RKO (cell line): ENCODE data around the gene XYLB.
A peak's percentile ranks its signal among the peaks of the same experiment; 100 is the strongest.
"Not testable (repeated sequence)": the region's sequence is repeated elsewhere in the genome, so short reads cannot be mapped to it uniquely, and the experiment has no call there.

Experiments used
- DNase-seq: peaks from one replicate; pipeline ENCODE4 v3.0.0-alpha.2; 2016; ENCODE audit warnings: low spot score

The XYLB gene

DNA sequence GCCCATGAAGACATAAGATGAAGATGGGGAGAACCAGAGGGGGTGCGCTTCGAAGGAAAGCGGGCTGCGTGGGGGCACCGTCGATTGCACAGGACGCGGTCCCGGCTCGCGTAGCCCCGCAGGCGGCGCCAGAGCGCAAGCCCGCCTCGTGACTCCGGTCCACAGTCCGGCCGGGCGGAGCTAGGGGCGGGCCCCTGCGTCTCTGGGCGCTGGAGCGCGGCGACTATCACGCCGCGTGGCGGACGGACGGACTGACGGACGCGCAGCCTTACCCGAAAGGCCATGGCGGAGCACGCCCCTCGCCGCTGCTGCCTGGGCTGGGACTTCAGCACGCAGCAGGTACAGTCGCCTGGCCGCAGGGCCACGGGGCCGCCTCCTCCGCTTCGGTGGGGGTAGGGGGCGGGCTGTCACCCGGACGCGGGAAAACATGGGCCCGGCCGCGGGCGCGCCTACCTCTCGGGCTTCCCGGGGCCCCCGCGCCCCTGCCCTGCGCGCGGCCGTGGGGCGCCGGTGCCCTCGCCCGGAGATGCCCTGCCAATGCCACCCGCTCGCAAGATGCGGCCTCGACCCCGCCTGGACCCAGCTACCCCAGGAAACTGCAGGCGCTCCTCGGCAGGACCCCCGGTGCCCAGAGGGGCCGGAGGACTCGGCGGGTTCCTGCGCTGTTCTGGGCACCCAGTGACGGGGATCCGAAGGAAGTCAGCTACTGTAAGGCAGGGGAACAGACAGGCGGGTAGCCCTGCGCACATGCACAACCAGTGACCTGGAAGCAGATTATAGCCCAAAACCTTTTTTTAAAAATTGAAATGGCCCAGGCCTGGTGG lies at the start of gene XYLB:
Gene XYLB, plus strand, starts transcription at position 199 of the 824 bp plus-strand sequence. Its CDS starts 84 bp downstream, at position 283.
- peak; percentile 88 for DNase-seq

DNA sequence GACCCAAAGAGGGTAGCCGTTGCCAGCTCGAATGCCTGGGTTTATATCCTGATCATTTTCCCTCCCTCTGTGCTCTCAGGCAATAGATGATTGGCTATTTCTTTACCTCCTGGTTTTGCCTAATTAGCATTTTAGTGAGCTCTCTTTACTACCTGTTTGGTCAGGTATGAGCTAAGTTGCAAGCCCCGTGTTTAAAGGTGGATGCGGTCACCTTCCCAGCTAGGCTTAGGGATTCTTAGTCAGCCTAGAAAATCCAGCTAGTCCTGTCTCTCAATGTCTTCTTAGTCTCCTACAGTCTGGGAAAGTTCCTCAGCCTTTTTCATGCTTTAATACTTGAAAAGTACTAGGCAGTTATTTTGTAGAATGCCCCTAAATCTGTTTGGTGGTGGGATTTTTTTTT lies 49.5 kb upstream of the XYLB start:
- DNase-seq: not testable (repeated sequence)

DNA sequence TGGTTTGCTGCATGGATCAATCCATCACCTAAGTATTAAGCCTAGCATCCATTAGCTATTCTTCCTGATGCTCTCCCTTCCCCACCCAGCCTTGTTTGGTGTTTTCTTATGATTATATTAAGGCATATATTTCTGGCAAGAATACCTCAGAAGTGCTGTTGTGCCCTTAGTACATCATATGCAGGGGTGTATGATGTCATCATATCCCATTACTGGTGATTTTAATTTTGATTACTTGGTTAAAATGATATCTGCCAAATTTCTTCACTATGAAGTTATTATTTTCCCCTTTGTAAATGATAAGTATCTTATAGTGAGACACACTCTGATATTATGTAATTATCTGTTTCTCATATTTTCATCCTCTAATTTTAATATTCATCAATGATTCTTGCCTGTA lies 49.0 kb upstream of the XYLB start:
- DNase-seq: no peak

DNA sequence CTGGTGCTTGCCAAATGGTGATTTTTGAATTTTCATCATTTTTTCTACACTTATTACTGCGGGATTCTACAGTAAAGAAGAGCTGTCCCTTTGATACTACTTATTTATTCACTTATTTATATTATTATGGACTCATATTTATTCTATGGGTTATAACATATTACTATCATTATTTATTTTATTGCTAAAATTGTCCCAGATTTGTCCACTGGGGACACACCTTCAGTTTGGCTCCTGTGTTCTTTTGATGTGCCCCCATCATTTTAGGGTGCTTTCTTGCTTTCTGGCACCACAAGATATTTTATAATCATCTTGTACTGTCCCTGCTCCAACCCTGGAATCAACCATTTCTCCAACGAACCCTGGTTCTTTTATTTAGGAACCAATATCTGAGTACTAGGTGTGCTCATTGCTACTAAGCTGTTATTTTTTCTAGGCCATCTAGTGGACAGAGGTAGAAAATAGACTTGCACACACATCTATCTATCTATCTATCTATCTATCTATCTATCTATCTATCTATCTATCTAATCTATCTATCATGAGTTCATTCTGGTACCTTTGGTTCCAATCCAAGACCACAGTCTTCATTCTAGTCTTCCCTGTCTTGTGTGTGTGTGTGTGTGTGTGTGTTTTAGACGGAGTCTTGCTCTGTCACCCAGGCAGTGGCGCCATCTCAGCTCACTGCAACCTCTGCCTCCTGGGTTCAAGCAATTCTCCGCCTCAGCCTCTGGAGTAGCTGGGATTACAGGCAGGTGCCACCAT lies 48.5 kb upstream of the XYLB start:
- DNase-seq: peak; percentile 34

DNA sequence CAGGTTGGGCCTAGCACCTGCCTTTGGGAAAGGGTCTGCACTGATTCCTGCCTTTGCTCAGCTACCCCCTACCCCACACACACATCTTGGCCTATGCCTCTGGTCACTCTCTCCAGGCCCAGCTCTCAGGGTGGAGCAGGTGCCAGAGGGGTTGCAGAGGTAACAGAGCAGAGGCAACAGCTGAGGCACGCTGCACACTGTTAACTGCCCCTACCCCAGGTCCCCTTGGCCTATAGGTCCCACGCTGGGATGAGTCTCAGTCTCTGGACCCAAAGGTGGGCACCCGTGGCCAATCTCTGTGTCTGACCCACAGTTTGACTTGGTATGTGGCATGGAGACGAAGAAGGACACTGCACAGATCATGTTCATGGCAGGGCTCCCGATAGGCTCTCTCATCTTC lies 39.6 kb upstream of the XYLB start:
- no peak for DNase-seq

DNA sequence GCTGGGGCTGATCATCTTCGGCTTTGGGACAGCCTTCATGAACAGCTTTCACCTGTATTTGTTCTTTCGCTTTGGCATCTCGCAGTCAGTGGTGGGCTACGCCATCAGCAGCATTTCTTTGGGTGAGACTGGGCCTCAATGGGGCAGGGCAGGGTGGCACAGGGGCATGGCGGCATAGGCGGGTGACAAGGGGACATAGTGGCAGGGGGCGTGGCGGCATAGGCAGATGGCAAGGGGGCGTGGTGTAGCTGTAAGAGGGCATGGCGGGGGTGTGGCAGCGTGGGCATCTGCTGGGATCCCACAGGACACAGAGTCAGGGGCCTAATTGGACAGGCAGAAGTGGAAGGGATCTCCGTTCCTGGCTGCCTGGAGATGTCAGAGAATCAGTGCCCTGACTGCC lies 39.0 kb upstream of the XYLB start:
- DNase-seq: no peak

DNA sequence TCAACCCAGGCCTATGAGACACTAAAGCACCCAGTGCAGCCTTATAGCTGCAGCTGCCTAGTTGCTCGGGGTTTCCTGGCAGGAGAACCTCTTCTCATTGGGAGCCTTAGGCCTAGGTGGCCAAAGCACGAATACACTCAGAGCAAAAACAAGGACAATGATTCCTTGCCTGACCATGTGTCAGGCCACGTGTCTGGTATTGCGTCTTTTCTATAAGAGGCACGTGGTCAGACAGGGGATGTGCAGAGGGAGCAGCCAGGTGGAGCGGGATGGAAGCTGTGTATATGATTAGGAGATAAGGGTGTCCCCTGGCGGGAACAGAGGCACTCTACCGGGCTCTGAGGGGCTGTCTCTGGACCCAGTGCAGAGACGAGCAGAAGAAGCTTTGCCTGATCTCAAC lies 38.1 kb upstream of the XYLB start:
- no peak for DNase-seq

DNA sequence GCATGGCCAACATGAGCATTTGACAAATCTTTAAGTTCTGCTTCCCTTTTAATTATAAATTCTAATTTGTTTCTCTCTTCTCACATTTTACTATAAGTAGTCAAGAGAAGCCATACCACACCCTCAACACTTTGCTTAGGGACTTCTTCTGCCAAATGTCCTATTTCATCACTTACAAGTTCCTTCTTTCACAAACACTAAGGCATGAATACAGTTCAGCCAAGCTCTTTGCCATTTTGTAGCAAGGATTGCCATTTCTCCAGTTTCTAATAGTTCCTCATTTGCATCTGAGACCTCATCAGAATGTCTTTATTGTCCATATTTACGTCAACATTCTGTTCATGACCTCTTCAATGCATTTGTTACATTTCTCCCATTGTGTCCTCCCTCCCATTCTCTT lies 35.1 kb upstream of the XYLB start:
- DNase-seq: no peak

DNA sequence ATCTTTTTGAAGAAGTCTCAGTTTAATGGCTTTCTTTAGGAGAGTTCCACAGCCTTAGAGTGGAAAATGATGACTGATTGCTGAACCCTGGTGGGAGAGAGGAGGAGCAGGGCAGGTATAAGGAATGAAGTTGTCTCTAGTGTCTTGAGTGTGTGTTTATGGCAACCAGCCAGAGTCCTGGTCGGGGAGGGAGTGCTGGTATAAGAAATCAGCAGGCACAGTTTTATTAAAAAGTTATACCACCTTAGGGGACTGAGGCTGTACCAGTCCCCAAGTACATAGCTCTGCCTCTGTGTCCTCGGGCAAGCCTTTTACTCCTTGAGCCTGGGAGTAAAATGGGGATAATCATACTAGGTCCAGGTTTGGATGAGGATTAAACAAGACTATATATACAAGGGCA lies 34.6 kb upstream of the XYLB start:
- DNase-seq: no peak

DNA sequence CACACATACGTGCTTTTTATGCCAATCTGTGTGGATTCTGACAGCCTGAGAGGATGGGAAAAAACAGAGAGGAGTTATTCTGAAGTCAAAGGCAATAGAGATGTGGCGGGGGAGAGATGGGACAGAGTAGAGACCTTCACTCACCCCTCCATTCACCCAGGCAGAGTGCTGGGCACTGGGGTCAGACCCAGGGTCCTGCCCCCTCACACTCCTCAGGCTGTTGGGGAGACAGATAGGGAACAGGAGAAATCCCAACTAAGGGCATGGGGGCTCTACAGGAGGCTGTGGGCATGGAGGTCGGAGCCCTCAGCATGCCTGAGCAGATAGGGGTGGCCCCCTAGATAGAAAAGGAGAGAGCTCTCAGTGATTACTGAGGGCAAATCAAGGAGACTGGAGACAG lies 34.2 kb upstream of the XYLB start:
- DNase-seq: no peak

DNA sequence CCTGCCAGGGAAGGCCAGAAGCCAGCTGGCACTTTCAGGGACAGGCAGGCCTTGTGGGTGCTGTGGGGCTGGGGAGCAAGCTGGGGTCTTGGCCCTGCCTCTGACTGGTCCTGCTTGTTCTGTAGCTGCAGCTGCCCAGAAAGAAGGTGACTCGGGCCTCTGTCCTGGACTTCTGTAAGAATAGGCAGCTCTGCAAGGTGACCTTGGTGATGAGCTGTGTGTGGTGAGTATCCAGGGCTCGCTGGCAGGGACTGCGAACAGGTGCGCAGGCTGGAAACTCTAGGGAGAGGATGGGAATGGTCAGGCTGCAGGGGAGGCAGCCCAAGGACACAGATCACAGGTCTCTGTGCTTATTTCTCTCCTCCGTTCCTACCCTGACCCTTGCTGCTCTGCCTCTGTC lies 33.3 kb upstream of the XYLB start:
- no peak for DNase-seq

DNA sequence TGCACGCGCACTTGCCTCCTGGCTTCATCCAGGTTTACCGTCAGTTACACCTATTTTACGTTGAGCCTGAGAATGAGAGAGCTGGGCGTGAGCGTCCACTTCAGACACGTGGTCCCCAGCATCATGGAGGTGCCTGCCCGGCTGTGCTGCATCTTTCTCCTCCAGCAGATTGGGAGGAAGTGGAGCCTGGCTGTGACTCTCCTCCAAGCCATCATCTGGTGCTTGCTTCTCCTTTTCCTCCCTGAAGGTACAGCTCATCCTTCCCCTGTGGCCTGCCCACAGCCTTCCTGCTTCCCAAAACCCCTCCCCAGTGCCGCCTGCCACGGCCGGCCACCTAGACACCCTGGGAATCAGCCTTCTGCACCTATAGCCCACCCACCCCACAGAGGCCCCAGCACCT lies 32.9 kb upstream of the XYLB start:
- DNase-seq: no peak

DNA sequence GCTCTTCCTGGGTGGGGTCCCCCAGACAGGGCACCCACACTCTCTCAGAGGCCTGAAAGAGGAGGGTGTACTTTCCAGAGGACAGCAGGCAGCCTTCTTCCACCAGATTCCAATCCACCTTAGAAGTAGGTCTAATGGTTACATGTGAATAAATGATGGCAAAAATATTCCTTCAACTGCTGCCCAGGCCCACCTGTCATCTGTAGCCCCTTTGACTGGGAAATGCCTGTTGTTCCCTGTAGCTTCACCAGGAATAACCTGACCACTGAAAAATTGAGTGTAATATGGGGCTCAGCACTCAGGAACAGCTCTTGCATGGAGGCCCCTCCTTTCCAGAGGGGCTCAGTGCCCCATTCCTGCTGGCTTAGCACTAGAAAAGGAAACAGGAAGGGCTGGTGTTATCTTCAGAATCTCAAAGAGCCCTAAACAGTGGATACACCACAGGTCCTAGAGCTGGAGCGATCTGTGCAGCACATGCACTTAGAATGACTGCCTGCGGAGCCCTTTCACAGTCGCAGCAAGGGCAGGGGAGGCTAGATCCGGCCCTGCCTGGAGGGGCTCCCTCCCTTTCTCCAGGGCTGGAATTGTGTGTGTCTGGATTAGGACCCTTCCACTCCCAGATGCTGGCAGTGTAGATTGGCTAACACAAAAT lies 32.3 kb upstream of the XYLB start:
- DNase-seq: no peak

DNA sequence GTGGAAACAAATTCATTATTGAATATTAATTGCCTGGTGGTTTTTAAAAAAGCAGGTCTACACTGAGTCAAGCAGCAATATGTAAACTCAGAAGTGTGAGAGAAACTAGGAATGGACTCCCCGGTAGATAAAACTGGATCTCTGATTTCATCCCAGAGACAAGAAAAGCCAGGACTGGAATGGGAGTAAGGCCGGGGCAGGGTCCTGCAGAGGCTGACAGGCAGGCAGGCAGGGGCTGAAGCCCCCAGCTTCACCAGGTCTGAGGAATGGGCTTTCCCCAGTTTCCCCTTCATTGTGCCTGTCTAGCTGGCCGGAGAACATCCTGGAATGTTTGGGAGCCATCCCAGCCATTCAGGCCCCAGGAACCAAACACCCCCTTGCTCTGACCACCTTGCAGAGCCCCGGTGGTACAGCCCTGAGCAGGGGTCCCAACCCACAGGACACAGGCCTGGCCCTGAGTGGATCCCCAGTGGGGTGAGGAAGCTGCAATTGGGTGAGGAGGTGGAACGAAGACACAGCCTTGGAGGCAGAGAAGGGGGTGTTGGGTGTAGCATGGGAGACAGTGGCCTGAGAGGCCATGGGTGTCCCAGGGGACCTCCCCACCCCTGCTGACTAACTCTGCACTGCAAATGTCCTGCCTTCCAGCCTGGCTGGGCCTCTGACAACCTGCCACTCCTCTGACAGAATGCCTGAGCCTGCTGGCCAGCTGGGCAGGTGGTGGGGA lies 31.7 kb upstream of the XYLB start:
- no peak for DNase-seq

DNA sequence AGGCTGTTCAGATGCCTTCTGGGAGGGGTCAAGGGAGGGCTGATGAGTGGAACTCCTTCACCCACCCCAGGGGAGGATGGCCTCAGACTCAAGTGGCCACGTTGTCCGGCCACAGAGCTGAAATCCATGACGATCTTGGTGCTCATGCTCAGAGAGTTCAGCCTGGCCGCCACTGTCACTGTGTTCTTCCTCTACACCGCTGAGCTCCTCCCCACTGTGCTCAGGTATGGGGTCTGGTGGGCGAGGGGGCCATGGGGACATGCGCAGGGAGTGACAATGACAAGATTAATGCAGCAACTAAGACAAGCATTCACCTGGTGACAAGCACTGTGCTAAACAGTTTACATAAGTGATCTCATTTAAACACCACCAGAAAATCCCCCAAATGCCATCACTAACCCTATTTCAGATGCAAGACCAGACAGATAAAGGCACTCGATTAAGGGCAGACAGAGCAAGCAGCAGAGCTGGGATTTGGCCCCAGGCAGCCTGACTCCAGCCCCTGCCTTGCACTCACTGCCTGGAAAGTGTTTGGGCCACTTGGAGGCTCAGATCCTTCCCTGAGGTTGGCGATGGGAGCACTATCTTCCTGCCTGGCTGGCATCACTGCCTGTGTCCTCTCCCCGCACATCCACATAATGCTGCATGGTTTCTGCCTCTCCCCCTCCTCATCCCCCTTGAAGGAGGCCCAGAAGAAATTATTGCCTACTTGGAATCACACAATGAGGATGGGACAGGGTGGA lies 30.9 kb upstream of the XYLB start:
- no peak for DNase-seq

DNA sequence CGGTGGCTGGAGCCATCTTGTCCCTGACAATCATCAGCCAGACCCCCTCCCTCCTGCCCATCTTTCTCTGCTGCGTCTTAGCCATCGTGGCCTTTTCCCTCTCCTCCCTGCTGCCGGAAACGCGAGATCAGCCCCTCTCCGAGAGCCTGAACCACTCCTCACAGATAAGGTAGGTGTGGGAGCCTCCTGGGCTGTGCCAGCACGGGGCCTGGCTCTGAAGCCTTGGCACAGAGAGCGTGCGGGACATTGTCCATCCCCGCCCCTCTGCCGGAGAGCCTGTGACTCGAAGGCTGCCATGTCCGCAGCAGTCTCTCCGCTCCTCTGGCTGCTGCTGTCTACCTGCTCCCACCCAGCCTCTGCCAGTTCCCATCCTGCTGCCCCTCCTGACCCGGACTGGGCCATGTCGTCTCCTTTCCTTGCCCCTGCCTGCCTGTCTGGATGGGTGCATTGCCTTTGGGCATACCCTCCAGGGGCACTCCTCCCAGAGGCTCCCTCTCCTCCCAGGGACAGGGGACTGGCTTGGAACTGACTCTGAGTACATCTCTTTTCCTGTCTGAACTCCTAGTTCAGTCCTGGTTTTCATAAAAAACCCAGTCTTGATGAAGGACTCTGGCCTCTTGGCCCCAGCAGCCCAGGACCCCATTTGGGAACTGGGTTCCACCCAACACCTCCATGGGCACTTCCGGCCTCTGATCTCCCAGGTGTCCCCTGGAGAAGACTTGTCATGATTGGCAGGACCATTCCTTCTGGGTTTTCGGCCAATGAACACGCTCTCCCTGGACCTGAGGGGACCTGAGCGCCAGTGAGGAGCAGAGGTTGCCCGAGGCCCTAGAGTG lies 30.0 kb upstream of the XYLB start:
- no peak for DNase-seq

DNA sequence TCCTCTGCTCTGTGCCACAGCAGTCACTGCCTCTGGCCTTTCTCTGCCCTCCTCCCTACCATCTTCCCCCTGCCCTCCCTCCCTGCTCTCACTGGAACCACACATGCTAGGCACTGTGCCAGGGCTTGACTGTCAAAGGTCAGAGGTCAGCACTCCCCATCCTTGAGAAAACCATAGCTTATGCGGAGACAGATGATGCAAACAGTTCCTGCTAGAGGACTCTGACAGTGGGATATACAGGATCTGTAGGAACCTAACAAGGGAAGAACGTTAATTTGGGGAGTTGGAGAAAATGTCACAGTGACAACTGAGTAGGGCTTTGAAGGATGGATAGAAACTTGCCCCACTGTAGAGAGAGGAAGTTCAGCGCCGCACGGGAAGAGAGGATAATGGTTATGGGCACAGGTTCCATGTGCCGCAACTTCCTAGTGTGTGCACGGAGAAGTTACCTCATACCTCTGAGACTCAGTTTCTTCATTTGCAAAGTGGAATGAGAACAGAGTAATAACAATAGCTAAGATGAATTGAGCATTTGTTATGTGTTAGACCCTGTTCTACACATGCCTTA lies 29.3 kb upstream of the XYLB start:
- DNase-seq: no peak

DNA sequence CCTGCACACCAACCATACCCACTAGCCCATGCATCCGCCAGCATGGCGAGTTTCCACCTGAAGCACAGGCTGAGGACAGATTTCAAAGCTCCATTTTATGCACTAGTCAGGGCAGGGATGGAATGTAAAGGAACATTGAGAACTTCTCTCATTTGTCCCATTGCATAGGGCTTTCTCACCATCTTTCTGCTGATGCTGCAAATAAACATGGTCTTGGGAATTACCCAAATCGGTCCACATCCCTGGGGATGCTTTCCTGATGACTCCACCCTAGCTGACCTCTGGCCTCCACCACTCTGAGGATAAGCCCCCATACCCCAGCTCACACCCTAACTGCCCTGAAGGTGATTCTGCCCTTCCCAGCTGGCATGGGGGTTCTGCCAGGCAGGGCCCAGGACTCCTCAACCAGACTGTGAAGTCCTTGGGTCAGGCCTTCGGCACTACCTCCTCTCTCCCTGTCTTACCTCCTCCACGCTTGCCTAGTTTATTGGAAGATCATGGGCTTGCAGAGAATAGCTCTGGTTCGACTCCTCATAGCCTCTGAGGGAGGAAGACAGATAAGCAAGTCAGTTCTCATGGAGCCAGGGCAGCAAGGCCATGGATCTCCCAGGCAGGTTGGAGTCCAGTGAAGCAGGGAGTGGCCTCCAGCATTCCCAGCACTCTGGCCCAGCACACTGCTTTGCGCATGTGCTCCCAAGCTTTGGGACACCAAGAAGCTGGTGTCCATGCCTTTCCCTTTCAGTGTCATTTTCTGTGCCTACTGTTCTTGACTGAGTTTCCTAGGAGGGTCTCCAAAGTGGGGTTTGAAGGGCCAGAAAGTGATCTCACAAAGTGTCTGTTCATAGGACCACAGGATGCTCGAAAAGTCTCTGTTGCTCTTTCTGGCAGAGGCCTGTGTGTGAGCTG lies 27.6 kb upstream of the XYLB start:
- DNase-seq: no peak

DNA sequence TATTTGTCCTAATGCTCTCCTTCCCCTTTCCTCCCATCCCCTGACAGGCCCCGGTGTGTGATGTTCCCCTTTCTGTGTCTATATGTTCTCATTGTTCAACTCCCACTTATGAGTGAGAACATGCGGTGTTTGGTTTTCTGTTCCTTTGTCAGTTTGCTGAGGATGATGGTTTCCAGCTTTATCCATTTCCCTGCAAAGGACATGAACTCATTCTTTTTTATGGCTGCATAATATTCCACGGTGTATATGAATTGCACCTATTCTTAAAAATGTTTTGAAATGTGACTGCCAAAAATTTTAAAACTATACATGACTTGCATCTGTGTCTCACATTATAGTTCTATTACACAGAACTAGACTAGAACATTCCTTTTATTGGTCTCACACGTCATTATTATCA lies 25.9 kb upstream of the XYLB start:
- DNase-seq: not testable (repeated sequence)
